ENCODE results near the gene COL20A1.

Gene COL20A1

GRCh38 chr20:63310265-63310991 is 17.4 kb downstream of the COL20A1 start:
- peak; percentile 5; the same call in 1 of the 3 replicates for ATAC-seq
- no peak for TF ChIP-seq ESRRG (CRISPR knock-in tag; IDR thresholded peaks at IDR 0.05)
- TF ChIP-seq BACH2 (CRISPR knock-in tag; IDR thresholded peaks at IDR 0.05; ENCODE audit: borderline replicate concordance): no peak
- TF ChIP-seq ZFP3 (CRISPR knock-in tag; IDR thresholded peaks at IDR 0.05): no peak
- TF ChIP-seq RARB (CRISPR knock-in tag; IDR thresholded peaks at IDR 0.05): no peak
- TF ChIP-seq TOX (CRISPR knock-in tag; IDR thresholded peaks at IDR 0.05; ENCODE audit: borderline replicate concordance): no peak
- no peak for TF ChIP-seq PATZ1 (CRISPR knock-in tag; IDR thresholded peaks at IDR 0.05; ENCODE audit: borderline replicate concordance)
- no peak for TF ChIP-seq ZFP30 (CRISPR knock-in tag; IDR thresholded peaks at IDR 0.05)
- TF ChIP-seq ARNTL (CRISPR knock-in tag; IDR thresholded peaks at IDR 0.05; ENCODE audit: borderline replicate concordance, low read depth): no peak
- no peak for TF ChIP-seq ISL1 (CRISPR knock-in tag; IDR thresholded peaks at IDR 0.05)
- TF ChIP-seq CSRNP3 (CRISPR knock-in tag; IDR thresholded peaks at IDR 0.05): no peak
- no peak for TF ChIP-seq POU6F1 (CRISPR knock-in tag; IDR thresholded peaks at IDR 0.05; ENCODE audit: borderline replicate concordance, low read depth)
- TF ChIP-seq TCF4 (CRISPR knock-in tag; IDR thresholded peaks at IDR 0.05; ENCODE audit: borderline replicate concordance): no peak
- no peak for TF ChIP-seq PPARA (CRISPR knock-in tag; IDR thresholded peaks at IDR 0.05; ENCODE audit: borderline replicate concordance)
- TF ChIP-seq ZC3H10 (CRISPR knock-in tag; IDR thresholded peaks at IDR 0.05): no peak

- ATAC-seq: no peak
- no peak for TF ChIP-seq POU6F1 (CRISPR knock-in tag; IDR thresholded peaks at IDR 0.05; ENCODE audit: borderline replicate concordance, low read depth)
- no peak for TF ChIP-seq TOX (CRISPR knock-in tag; IDR thresholded peaks at IDR 0.05; ENCODE audit: borderline replicate concordance)
- no peak for TF ChIP-seq GLIS3 (CRISPR knock-in tag; IDR thresholded peaks at IDR 0.05)
- no peak for TF ChIP-seq ZNF565 (CRISPR knock-in tag; conservative IDR thresholded peaks at IDR 0.05; ENCODE audit: low read depth)
- TF ChIP-seq ZC3H10 (CRISPR knock-in tag; IDR thresholded peaks at IDR 0.05): no peak
- no peak for TF ChIP-seq PATZ1 (CRISPR knock-in tag; IDR thresholded peaks at IDR 0.05; ENCODE audit: borderline replicate concordance)
- TF ChIP-seq ARNTL (CRISPR knock-in tag; IDR thresholded peaks at IDR 0.05; ENCODE audit: borderline replicate concordance, low read depth): no peak
- TF ChIP-seq ZNF70 (CRISPR knock-in tag; IDR thresholded peaks at IDR 0.05): no peak
- TF ChIP-seq ESRRG (CRISPR knock-in tag; IDR thresholded peaks at IDR 0.05): no peak
- no peak for TF ChIP-seq CREB5 (CRISPR knock-in tag; IDR thresholded peaks at IDR 0.05; ENCODE audit: low read depth)
- TF ChIP-seq ZNF8 (CRISPR knock-in tag; IDR thresholded peaks at IDR 0.05): no peak
- no peak for TF ChIP-seq CSRNP3 (CRISPR knock-in tag; IDR thresholded peaks at IDR 0.05)
- no peak for TF ChIP-seq ZFP30 (CRISPR knock-in tag; IDR thresholded peaks at IDR 0.05)
- no peak for TF ChIP-seq PPARA (CRISPR knock-in tag; IDR thresholded peaks at IDR 0.05; ENCODE audit: borderline replicate concordance)
- no peak for TF ChIP-seq TSHZ2 (CRISPR knock-in tag; IDR thresholded peaks at IDR 0.05)
- no peak for TF ChIP-seq OSR1 (CRISPR knock-in tag; IDR thresholded peaks at IDR 0.05)
Measured at GRCh38 chr20:63311186-63311832, 18.3 kb downstream of the COL20A1 start.
